HG03196 (cell line): Measurements from ENCODE around the gene SLC17A7.
A peak's percentile ranks its signal among the peaks of the same experiment; 100 is the strongest.
"Not testable (repeated sequence)": the region's sequence is repeated elsewhere in the genome, so short reads cannot be mapped to it uniquely, and the experiment has no call there.

ENCODE experiments used
- ATAC-seq: cut with Tn5 transposase; IDR thresholded peaks from one replicate; pipeline ENCODE4 v1.9.1; 2021; ENCODE audit not compliant: unreplicated experiment

The SLC17A7 gene

GRCh38 chr19:49470615-49470978, 29.3 kb upstream of the SLC17A7 start:
- no peak for ATAC-seq

GRCh38 chr19:49469828-49470614, 28.7 kb upstream of the SLC17A7 start:
- ATAC-seq = peak; percentile 52

GRCh38 chr19:49468746-49469447, 27.6 kb upstream of the SLC17A7 start:
- no peak for ATAC-seq

- ATAC-seq = no peak
Measured at GRCh38 chr19:49468199-49468598, 26.9 kb upstream of the SLC17A7 start.

GRCh38 chr19:49465371-49465770, 24.0 kb upstream of the SLC17A7 start:
- no peak for ATAC-seq

GRCh38 chr19:49463960-49464740, 22.8 kb upstream of the SLC17A7 start:
- no peak for ATAC-seq

GRCh38 chr19:49462492-49462891, 21.2 kb upstream of the SLC17A7 start:
- ATAC-seq = no peak

- ATAC-seq = no peak
Measured at GRCh38 chr19:49461656-49462055, 20.3 kb upstream of the SLC17A7 start.

GRCh38 chr19:49461130-49461529, 19.8 kb upstream of the SLC17A7 start:
- ATAC-seq = not testable (repeated sequence)

- ATAC-seq = no peak
Measured at GRCh38 chr19:49459388-49459787, 18.1 kb upstream of the SLC17A7 start.

- ATAC-seq = no peak
Measured at GRCh38 chr19:49458567-49458903, 17.2 kb upstream of the SLC17A7 start.

GRCh38 chr19:49456326-49456725, 15.0 kb upstream of the SLC17A7 start:
- ATAC-seq = no peak

GRCh38 chr19:49455773-49456172, 14.4 kb upstream of the SLC17A7 start:
- ATAC-seq = no peak

- no peak for ATAC-seq
Measured at GRCh38 chr19:49453757-49454240, 12.5 kb upstream of the SLC17A7 start.

GRCh38 chr19:49453013-49453756, 11.9 kb upstream of the SLC17A7 start, which contains the start of gene ALDH16A1:
TSS of gene ALDH16A1 (plus strand) at chr19:49453225. CDS start at chr19:49453332, 107 bp downstream.
- peak; percentile 85 for ATAC-seq

- peak; percentile 57 for ATAC-seq
Measured at GRCh38 chr19:49451430-49452181, 10.3 kb upstream of the SLC17A7 start, which contains the start of gene PIH1D1. TSS of gene PIH1D1 (minus strand) at chr19:49451814. CDS start at chr19:49451574, 240 bp downstream.

- no peak for ATAC-seq
Measured at GRCh38 chr19:49450405-49450804, 9.1 kb upstream of the SLC17A7 start.

GRCh38 chr19:49448432-49448786, 7.1 kb upstream of the SLC17A7 start:
- no peak for ATAC-seq

GRCh38 chr19:49447485-49448431, 6.4 kb upstream of the SLC17A7 start:
- no peak for ATAC-seq
